H9 (cell line): ENCODE results near the gene PPL. TPM values are rescaled to one million over a fixed set of nuclear protein-coding genes. Genes with fewer than 3 reads are reported as not detected.

Experiments
- DNase-seq: peaks from one replicate; pipeline ENCODE4 v3.0.0-alpha.2; 2017
- H2AFZ ChIP-seq: one replicate; pipeline ENCODE4 v1.6.1; 2013; ENCODE audit warnings: mild to moderate bottlenecking, low read length, control low read depth, moderate library complexity
- H2AK5ac ChIP-seq: 2 replicates; pipeline ENCODE4 v1.6.1; 2013; ENCODE audit warnings: low read length, control low read depth, mixed read lengths; ENCODE audit not compliant: insufficient read length
- H2BK120ac ChIP-seq: one replicate; pipeline ENCODE4 v1.6.1; 2013; ENCODE audit warnings: low read depth, mild to moderate bottlenecking, low read length, control low read depth, inconsistent platforms; ENCODE audit not compliant: poor library complexity, severe bottlenecking
- H2BK12ac ChIP-seq: 2 replicates; pipeline ENCODE4 v1.6.1; 2013; ENCODE audit warnings: low read length, control low read depth, mixed read lengths, low read depth; ENCODE audit not compliant: insufficient read length
- H2BK15ac ChIP-seq: 2 replicates; pipeline ENCODE4 v1.6.1; 2013; ENCODE audit warnings: low read depth, low read length, control low read depth
- H2BK20ac ChIP-seq: one replicate; pipeline ENCODE4 v1.6.1; 2013; ENCODE audit warnings: low read depth, mild to moderate bottlenecking, low read length, control low read depth, inconsistent platforms; ENCODE audit not compliant: poor library complexity, severe bottlenecking
- H2BK5ac ChIP-seq: 2 replicates; pipeline ENCODE4 v1.6.1; 2013; ENCODE audit warnings: low read length, control low read depth, mixed read lengths; ENCODE audit not compliant: insufficient read length
- H3K14ac ChIP-seq: 2 replicates; pipeline ENCODE4 v1.6.1; 2013; ENCODE audit warnings: low read length, control low read depth; ENCODE audit not compliant: insufficient read depth
- H3K18ac ChIP-seq: 2 replicates; pipeline ENCODE4 v1.6.1; 2013; ENCODE audit warnings: low read depth, mild to moderate bottlenecking, mixed read lengths, low read length, control low read depth; ENCODE audit not compliant: insufficient read length
- H3K23ac ChIP-seq: 2 replicates; pipeline ENCODE4 v1.6.1; 2013; ENCODE audit warnings: low read length, control low read depth, mixed read lengths, low read depth; ENCODE audit not compliant: insufficient read length
- H3K23me2 ChIP-seq: 2 replicates; pipeline ENCODE4 v1.6.1; 2013; ENCODE audit warnings: low read depth, mild to moderate bottlenecking, mixed read lengths, low read length, control low read depth; ENCODE audit not compliant: insufficient read length, poor library complexity, severe bottlenecking
- H3K27ac ChIP-seq: 2 replicates; pipeline ENCODE4 v1.5.1; 2013; ENCODE audit warnings: low read length, control low read depth, mixed read lengths, low read depth; ENCODE audit not compliant: insufficient read length
- H3K27me3 ChIP-seq: 2 replicates; pipeline ENCODE4 v1.6.1; 2013; ENCODE audit warnings: low read length, control low read depth, inconsistent platforms; ENCODE audit not compliant: insufficient read depth
- H3K4ac ChIP-seq: 2 replicates; pipeline ENCODE4 v1.6.1; 2013; ENCODE audit warnings: low read depth, mild to moderate bottlenecking, control low read depth, inconsistent platforms, low read length, moderate library complexity
- H3K4me1 ChIP-seq: 2 replicates; pipeline ENCODE4 v1.6.1; 2013; ENCODE audit warnings: low read length, control low read depth, inconsistent platforms; ENCODE audit not compliant: insufficient read depth
- H3K4me2 ChIP-seq: 2 replicates; pipeline ENCODE4 v1.6.1; 2013; ENCODE audit warnings: low read length, control low read depth, mixed read lengths; ENCODE audit not compliant: insufficient read length, insufficient read depth
- H3K56ac ChIP-seq: 2 replicates; pipeline ENCODE4 v1.6.1; 2013; ENCODE audit warnings: low read depth, mild to moderate bottlenecking, mixed read lengths, low read length, control low read depth; ENCODE audit not compliant: insufficient read length
- H3K79me1 ChIP-seq: 2 replicates; pipeline ENCODE4 v1.6.1; 2013; ENCODE audit warnings: low read depth, mild to moderate bottlenecking, moderate library complexity, low read length, control low read depth, inconsistent platforms; ENCODE audit not compliant: insufficient read depth, poor library complexity, severe bottlenecking
- H3K79me2 ChIP-seq: 2 replicates; pipeline ENCODE4 v1.6.1; 2013; ENCODE audit warnings: low read length, control low read depth, inconsistent platforms; ENCODE audit not compliant: insufficient read depth
- H3K9ac ChIP-seq: 2 replicates; pipeline ENCODE4 v1.6.1; 2013; ENCODE audit warnings: low read length, control low read depth, mixed read lengths; ENCODE audit not compliant: insufficient read length; ENCODE audit errors: extremely low read depth
- H3K9me3 ChIP-seq: one replicate; pipeline ENCODE4 v1.6.1; 2013; ENCODE audit warnings: low read depth, low read length, inconsistent platforms; ENCODE audit not compliant: control insufficient read depth
- H3T11ph ChIP-seq: one replicate; pipeline ENCODE4 v1.6.1; 2013; ENCODE audit warnings: mild to moderate bottlenecking, low read length, control low read depth, inconsistent platforms
- H4K20me1 ChIP-seq: one replicate; pipeline ENCODE4 v1.6.1; 2013; ENCODE audit not compliant: control insufficient read depth, insufficient read length, insufficient read depth
- H4K5ac ChIP-seq: 2 replicates; pipeline ENCODE4 v1.6.1; 2013; ENCODE audit warnings: low read depth, mild to moderate bottlenecking, mixed read lengths, low read length, control low read depth; ENCODE audit not compliant: insufficient read length
- H4K8ac ChIP-seq: replicated peaks from 2 replicates; pipeline ENCODE4 v1.6.1; 2013; ENCODE audit warnings: low read length, control low read depth, mixed read lengths, low read depth; ENCODE audit not compliant: insufficient read length
- H4K91ac ChIP-seq: 2 replicates; pipeline ENCODE4 v1.6.1; 2013; ENCODE audit warnings: low read depth, mild to moderate bottlenecking, moderate library complexity, mixed read lengths, low read length, control low read depth; ENCODE audit not compliant: insufficient read length
- H3K27ac Mint-ChIP-seq, 3 experiments: 2 replicates in 2 of 3; 3 replicates in 1 of 3; pipeline ENCODE4 v1.8.0; 2020 to 2021; ENCODE audit warnings: mixed read lengths in 3 of 3, mild to moderate bottlenecking in 1 of 3, moderate library complexity in 1 of 3
- H3K27me3 Mint-ChIP-seq: 2 replicates; pipeline ENCODE4 v1.8.0; 2021; ENCODE audit warnings: low read depth, mild to moderate bottlenecking, moderate library complexity, mixed read lengths
- H3K36me3 Mint-ChIP-seq, 3 experiments: 2 replicates in 2 of 3; 3 replicates in 1 of 3; pipeline ENCODE4 v1.8.0; 2020 to 2021; ENCODE audit warnings: low read depth in 3 of 3, mixed read lengths in 3 of 3; ENCODE audit not compliant: insufficient read depth in 1 of 3
- H3K4me1 Mint-ChIP-seq, 2 experiments: 2 replicates each; pipeline ENCODE4 v1.8.0; 2020; ENCODE audit warnings: mixed read lengths in 2 of 2
- H3K4me3 Mint-ChIP-seq, 2 experiments: 2 replicates in 1 of 2; 3 replicates in 1 of 2; pipeline ENCODE4 v1.8.0; 2020 to 2021; ENCODE audit warnings: mild to moderate bottlenecking in 2 of 2, mixed read lengths in 2 of 2, moderate library complexity in 1 of 2
- H3K9me3 Mint-ChIP-seq, 2 experiments: 2 replicates in 1 of 2; 3 replicates in 1 of 2; pipeline ENCODE4 v1.8.0; 2020; ENCODE audit warnings: mild to moderate bottlenecking in 2 of 2, mixed read lengths in 2 of 2, moderate library complexity in 1 of 2
- WGBS: extraction: QIAGEN DNeasy Blood & Tissue Kit; methylation state at CpG from one replicate; pipeline ENCODE4 v1.1.7; 2013; ENCODE audit warnings: missing lambda C conversion rate, low lambda C conversion rate, mixed read lengths; ENCODE audit not compliant: insufficient read length; ENCODE audit errors: extremely low coverage; 5-methylcytosine and 5-hydroxymethylcytosine counted together
- total RNA-seq: library from RNA; stranded (reverse); gene quantifications from 2 replicates; pipeline ENCODE4 v1.2.1, GENCODE V29; 2021
- TF ChIP-seq, protein P1 (sequence below): fragments of 200-600 bp; sonication (generic); conservative IDR thresholded peaks from 3 replicates; pipeline ENCODE4 v1.8.0; 2021; ENCODE audit warnings: antibody characterized with exemption, mild to moderate bottlenecking

PPL gene
- total RNA-seq, 1 experiment from 2014 or later, result 29.2 TPM

DNA sequence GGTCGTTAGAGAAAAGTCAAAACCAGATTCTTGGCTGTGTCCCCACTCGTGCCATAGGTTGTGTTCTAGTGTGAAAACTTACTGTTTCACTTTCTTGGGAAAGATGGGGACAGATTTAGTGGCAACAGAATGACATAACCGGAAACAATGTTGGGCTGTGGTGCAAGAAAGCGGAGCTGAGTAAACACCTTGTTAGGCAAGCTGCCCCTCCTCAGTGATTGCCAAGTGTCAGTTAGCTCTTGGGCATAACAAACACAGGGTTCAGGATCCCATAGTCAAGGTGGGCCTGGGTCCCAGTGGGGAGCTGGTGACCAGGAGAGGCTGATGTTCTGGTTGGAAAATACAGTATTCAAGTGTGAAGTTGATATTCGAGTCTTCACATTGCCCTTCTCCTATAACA lies 74.3 kb downstream of the PPL start:
- no peaks in the 10 kb centered on the region for H3K4me1 ChIP-seq
- no peak overlapping the region for H2BK12ac ChIP-seq
- DNase-seq, result no peak
- no peak overlapping the region for H4K91ac ChIP-seq
- H4K20me1 ChIP-seq, result no peaks in the 10 kb centered on the region
- H3K27ac Mint-ChIP-seq, result no peak overlapping the region; a peak in 1 of 7 replicates
- H3K14ac ChIP-seq, result no peak overlapping the region
- H3K23me2 ChIP-seq, result no peaks in the 10 kb centered on the region
- H3K4ac ChIP-seq, result no peak overlapping the region
- H3K56ac ChIP-seq, result no peak overlapping the region
- WGBS, result no CpG with 5 or more reads among the region's 5 CpGs
- no peak overlapping the region for H3K4me3 Mint-ChIP-seq
- no peak overlapping the region for H3T11ph ChIP-seq
- H3K9ac ChIP-seq, result no peak overlapping the region
- no peak overlapping the region for H2BK5ac ChIP-seq
- no peak overlapping the region for H4K5ac ChIP-seq
- no peak overlapping the region for H3K27ac ChIP-seq
- no peak overlapping the region for H3K4me2 ChIP-seq
- H3K4me1 Mint-ChIP-seq, result peaks cover 0 to 4% of the 10 kb centered on the region in 2 experiments; a peak in 2 of 4 replicates
- no peaks in the 10 kb centered on the region; the same call in 1 of the 2 replicates for H3K27me3 Mint-ChIP-seq
- H3K9me3 Mint-ChIP-seq, result no peaks in the 10 kb centered on the region
- H3K27me3 ChIP-seq, result no peaks in the 10 kb centered on the region
- no peaks in the 10 kb centered on the region for H3K79me1 ChIP-seq
- H3K79me2 ChIP-seq, result peaks cover 5% of the 10 kb centered on the region; the same call in 1 of the 2 replicates
- TF ChIP-seq, protein P1, sequence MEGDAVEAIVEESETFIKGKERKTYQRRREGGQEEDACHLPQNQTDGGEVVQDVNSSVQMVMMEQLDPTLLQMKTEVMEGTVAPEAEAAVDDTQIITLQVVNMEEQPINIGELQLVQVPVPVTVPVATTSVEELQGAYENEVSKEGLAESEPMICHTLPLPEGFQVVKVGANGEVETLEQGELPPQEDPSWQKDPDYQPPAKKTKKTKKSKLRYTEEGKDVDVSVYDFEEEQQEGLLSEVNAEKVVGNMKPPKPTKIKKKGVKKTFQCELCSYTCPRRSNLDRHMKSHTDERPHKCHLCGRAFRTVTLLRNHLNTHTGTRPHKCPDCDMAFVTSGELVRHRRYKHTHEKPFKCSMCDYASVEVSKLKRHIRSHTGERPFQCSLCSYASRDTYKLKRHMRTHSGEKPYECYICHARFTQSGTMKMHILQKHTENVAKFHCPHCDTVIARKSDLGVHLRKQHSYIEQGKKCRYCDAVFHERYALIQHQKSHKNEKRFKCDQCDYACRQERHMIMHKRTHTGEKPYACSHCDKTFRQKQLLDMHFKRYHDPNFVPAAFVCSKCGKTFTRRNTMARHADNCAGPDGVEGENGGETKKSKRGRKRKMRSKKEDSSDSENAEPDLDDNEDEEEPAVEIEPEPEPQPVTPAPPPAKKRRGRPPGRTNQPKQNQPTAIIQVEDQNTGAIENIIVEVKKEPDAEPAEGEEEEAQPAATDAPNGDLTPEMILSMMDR, result no peak
- no peak overlapping the region for H2AK5ac ChIP-seq
- no peak overlapping the region for H2BK15ac ChIP-seq
- no peak overlapping the region for H4K8ac ChIP-seq
- no peak overlapping the region for H2AFZ ChIP-seq
- no peaks in the 10 kb centered on the region for H3K9me3 ChIP-seq
- no peak overlapping the region for H2BK120ac ChIP-seq
- peaks cover 32 to 55% (median 45%) of the 10 kb centered on the region in 3 experiments; a peak in 6 of 7 replicates for H3K36me3 Mint-ChIP-seq
- no peak overlapping the region for H3K18ac ChIP-seq
- H2BK20ac ChIP-seq, result no peak overlapping the region
- H3K23ac ChIP-seq, result no peak overlapping the region
